ENCODE measurements around the gene TAF3. TPM values are rescaled to one million over a fixed set of nuclear protein-coding genes. Genes with fewer than 3 reads are reported as not detected.

Gene TAF3
- total RNA-seq, 1 donor from 2014 or later, result 4.6 TPM

GRCh38 chr10:8043569-8044306 lies 225.4 kb downstream of the TAF3 start:
- Mint-ChIP-seq H3K27ac (no peak overlapping the region), H3K4me3 (no peak overlapping the region), H3K36me3 (no peaks in the 10 kb centered on the region), H3K9me3 (no peaks in the 10 kb centered on the region), H3K4me1 (peaks cover 32% of the 10 kb centered on the region), H3K27me3 (ENCODE audit: insufficient read depth, low read depth) (peaks cover 96% of the 10 kb centered on the region)
- Histone ChIP-seq H3K9me3 (ENCODE audit: low read depth) (no peaks in the 10 kb centered on the region), H3K27me3 (peaks cover 100% of the 10 kb centered on the region), H3K36me3 (no peaks in the 10 kb centered on the region), H3K4me3 (no peak overlapping the region), H3K79me2 (ENCODE audit: low read depth) (no peaks in the 10 kb centered on the region), H3F3A (ENCODE audit: low read depth) (peaks cover 53% of the 10 kb centered on the region), H3K4me2 (peak overlapping the region; percentile 41), H3K9ac (no peak overlapping the region), H2AFZ (replicated peaks) (no peak overlapping the region), H3K4me1 (peaks cover 33% of the 10 kb centered on the region), H4K20me1 (ENCODE audit: low read depth) (peaks cover 98% of the 10 kb centered on the region), H3K27ac (no peak overlapping the region)
- TF ChIP-seq EZH2phosphoT487 (IDR thresholded peaks at IDR 0.05) (no peak), EZH2 (IDR thresholded peaks at IDR 0.05) (no peak), CTCF (IDR thresholded peaks at IDR 0.05) (peak; percentile 45)
- peak; percentile 82 for DNase-seq (ENCODE audit: low spot score)

GRCh38 chr10:8044331-8044907 lies 226.1 kb downstream of the TAF3 start:
- peaks cover 38% of the 10 kb centered on the region for H3K4me1 ChIP-seq
- peaks cover 100% of the 10 kb centered on the region for H3K27me3 ChIP-seq
- H3K36me3 ChIP-seq, result no peaks in the 10 kb centered on the region
- peak overlapping the region; percentile 59 for H3K4me3 Mint-ChIP-seq
- peak overlapping the region; percentile 35 for H3K4me3 ChIP-seq
- H3K27ac ChIP-seq, result no peak overlapping the region
- no peaks in the 10 kb centered on the region for H3K9me3 ChIP-seq (ENCODE audit: low read depth)
- no peak overlapping the region for H3K27ac Mint-ChIP-seq
- peaks cover 53% of the 10 kb centered on the region for H3F3A ChIP-seq (ENCODE audit: low read depth)
- H3K4me2 ChIP-seq, result peak overlapping the region; percentile 76
- peaks cover 95% of the 10 kb centered on the region for H3K27me3 Mint-ChIP-seq (ENCODE audit: insufficient read depth, low read depth)
- no peaks in the 10 kb centered on the region for H3K9me3 Mint-ChIP-seq
- no peaks in the 10 kb centered on the region for H3K79me2 ChIP-seq (ENCODE audit: low read depth)
- no peaks in the 10 kb centered on the region for H3K36me3 Mint-ChIP-seq
- TF ChIP-seq EZH2phosphoT487 (IDR thresholded peaks at IDR 0.05) (no peak), EZH2 (IDR thresholded peaks at IDR 0.05) (peak; percentile 39)
- DNase-seq (ENCODE audit: low spot score), result peak; percentile 10
- H4K20me1 ChIP-seq (ENCODE audit: low read depth), result peaks cover 97% of the 10 kb centered on the region
- H3K9ac ChIP-seq, result no peak overlapping the region
- peaks cover 35% of the 10 kb centered on the region for H3K4me1 Mint-ChIP-seq
- H2AFZ ChIP-seq (replicated peaks), result no peak overlapping the region

- H3K36me3 ChIP-seq, result no peaks in the 10 kb centered on the region
- H3K27ac ChIP-seq, result no peak overlapping the region
- peaks cover 98% of the 10 kb centered on the region for H4K20me1 ChIP-seq (ENCODE audit: low read depth)
- H3K27ac Mint-ChIP-seq, result no peak overlapping the region
- no peaks in the 10 kb centered on the region for H3K9me3 ChIP-seq (ENCODE audit: low read depth)
- peak; percentile 72 for DNase-seq (ENCODE audit: low spot score)
- H2AFZ ChIP-seq (replicated peaks), result no peak overlapping the region
- peak overlapping the region; percentile 35 for H3K4me3 ChIP-seq
- peaks cover 56% of the 10 kb centered on the region for H3F3A ChIP-seq (ENCODE audit: low read depth)
- TF ChIP-seq EZH2phosphoT487 (IDR thresholded peaks at IDR 0.05) (peak; percentile 88), CTCF (IDR thresholded peaks at IDR 0.05) (no peak), EZH2 (IDR thresholded peaks at IDR 0.05) (peak; percentile 92)
- H3K4me3 Mint-ChIP-seq, result peak overlapping the region; percentile 79
- no peak overlapping the region for H3K9ac ChIP-seq
- peaks cover 35% of the 10 kb centered on the region for H3K4me1 Mint-ChIP-seq
- no peaks in the 10 kb centered on the region for H3K79me2 ChIP-seq (ENCODE audit: low read depth)
- no peaks in the 10 kb centered on the region for H3K9me3 Mint-ChIP-seq
- H3K27me3 ChIP-seq, result peaks cover 100% of the 10 kb centered on the region
- H3K4me2 ChIP-seq, result peak overlapping the region; percentile 76
- H3K27me3 Mint-ChIP-seq (ENCODE audit: insufficient read depth, low read depth), result peaks cover 88% of the 10 kb centered on the region
- no peaks in the 10 kb centered on the region for H3K36me3 Mint-ChIP-seq
- H3K4me1 ChIP-seq, result peaks cover 42% of the 10 kb centered on the region
Observed at GRCh38 chr10:8044908-8045725, 226.8 kb downstream of the TAF3 start.

All from neural progenitor cell (in vitro differentiated cells).